ENCODE measurements around the gene PTPRC. TPM values are rescaled to one million over a fixed set of nuclear protein-coding genes. Genes with fewer than 3 reads are reported as not detected.
"Not testable (repeated sequence)": the region's sequence is repeated elsewhere in the genome, so short reads cannot be mapped to it uniquely, and the experiment has no call there.

PTPRC gene, protein sequence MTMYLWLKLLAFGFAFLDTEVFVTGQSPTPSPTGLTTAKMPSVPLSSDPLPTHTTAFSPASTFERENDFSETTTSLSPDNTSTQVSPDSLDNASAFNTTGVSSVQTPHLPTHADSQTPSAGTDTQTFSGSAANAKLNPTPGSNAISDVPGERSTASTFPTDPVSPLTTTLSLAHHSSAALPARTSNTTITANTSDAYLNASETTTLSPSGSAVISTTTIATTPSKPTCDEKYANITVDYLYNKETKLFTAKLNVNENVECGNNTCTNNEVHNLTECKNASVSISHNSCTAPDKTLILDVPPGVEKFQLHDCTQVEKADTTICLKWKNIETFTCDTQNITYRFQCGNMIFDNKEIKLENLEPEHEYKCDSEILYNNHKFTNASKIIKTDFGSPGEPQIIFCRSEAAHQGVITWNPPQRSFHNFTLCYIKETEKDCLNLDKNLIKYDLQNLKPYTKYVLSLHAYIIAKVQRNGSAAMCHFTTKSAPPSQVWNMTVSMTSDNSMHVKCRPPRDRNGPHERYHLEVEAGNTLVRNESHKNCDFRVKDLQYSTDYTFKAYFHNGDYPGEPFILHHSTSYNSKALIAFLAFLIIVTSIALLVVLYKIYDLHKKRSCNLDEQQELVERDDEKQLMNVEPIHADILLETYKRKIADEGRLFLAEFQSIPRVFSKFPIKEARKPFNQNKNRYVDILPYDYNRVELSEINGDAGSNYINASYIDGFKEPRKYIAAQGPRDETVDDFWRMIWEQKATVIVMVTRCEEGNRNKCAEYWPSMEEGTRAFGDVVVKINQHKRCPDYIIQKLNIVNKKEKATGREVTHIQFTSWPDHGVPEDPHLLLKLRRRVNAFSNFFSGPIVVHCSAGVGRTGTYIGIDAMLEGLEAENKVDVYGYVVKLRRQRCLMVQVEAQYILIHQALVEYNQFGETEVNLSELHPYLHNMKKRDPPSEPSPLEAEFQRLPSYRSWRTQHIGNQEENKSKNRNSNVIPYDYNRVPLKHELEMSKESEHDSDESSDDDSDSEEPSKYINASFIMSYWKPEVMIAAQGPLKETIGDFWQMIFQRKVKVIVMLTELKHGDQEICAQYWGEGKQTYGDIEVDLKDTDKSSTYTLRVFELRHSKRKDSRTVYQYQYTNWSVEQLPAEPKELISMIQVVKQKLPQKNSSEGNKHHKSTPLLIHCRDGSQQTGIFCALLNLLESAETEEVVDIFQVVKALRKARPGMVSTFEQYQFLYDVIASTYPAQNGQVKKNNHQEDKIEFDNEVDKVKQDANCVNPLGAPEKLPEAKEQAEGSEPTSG (N-terminal part only)
- 100 to 1,000 TPM; 906 to 970 TPM for total RNA-seq
- polyA plus RNA-seq: 1,000 to 10,000 TPM in 2 of 3 donors, 100 to 1,000 TPM in 1; 980 to 1,253 (median 1,023) TPM
- total RNA-seq: 818 to 1,804 (median 1,427) reads per million in 6 experiments

DNA sequence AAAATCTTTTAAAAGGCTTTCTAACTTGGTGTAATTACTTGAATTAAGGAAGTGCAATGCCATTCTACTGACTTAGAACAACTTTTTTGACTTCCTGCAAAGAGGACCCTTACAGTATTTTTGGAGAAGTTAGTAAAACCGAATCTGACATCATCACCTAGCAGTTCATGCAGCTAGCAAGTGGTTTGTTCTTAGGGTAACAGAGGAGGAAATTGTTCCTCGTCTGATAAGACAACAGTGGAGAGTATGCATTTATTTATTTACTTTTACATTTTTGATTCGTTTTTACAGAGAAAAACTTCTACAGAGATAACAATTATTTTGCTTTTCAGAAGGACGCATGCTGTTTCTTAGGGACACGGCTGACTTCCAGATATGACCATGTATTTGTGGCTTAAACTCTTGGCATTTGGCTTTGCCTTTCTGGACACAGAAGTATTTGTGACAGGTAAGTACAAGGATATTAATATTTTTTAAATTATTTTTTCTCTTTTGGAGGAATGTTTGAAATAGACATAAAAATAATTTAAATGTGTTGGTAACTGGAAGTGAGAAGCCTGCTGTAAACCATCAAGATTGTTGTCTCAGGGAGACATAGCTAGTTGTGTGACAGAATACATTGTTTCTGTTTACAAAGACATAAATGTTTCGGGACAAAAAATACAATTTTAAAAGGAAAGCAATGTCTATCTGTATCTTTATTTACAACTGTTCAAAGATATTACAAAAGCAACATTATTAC, at the start of gene PTPRC:
PTPRC (plus strand) TSS at position 147 of the 742 bp plus-strand sequence; CDS start at position 376, 229 bp downstream.
- peak; percentile 70 to 83 for ATAC-seq
- DNase-seq: peak in 5 of 10 donors; percentile 51 to 76 (median 61)
- Mint-ChIP-seq H3K27me3 (no peaks in the 10 kb centered on the region), H3K27ac (peak within 1 kb of the TSS; percentile 87 to 99 (median 92)), H3K9me3 (peaks cover 0 to 6% (median 0%) of the 10 kb centered on the region in 9 donors), H3K36me3 (peaks cover 32 to 37% (median 33%) of the 10 kb centered on the region in 3 donors), H3K4me3 (peak within 1 kb of the TSS; percentile 84 to 99 (median 90)), H3K4me1 (peaks cover 34 to 67% (median 50%) of the 10 kb centered on the region in 4 donors)
- POLR2A ChIA-PET: interaction anchor here (0.6 to 10.8 kb wide), 21 partner anchors 8 to 482 kb away, joined by 3 to 178 read pairs (median 4); partner anchors contain the start of gene NEK7

DNA sequence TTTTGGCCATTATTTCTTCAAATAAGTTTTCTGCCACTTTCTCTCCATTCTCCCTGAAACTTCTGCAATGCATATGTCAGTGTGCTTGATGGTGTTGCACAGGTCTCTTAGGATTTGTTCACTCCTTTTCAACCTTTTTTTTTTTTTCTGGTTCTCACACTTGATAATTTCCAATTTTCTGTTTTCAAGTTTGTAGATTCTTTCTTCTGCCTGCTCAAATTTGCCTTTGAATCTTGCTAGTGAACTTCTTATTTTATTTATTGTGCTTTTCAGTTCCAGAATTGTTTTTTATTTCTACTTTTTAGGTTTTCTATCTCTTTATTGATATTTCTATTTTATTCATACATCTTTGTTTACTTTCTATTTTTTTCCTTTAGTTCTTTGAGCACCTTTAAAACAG, 48.4 kb upstream of the PTPRC start:
- Mint-ChIP-seq H3K36me3 (peaks cover 0 to 20% (median 17%) of the 10 kb centered on the region in 3 donors), H3K27ac (no peak overlapping the region), H3K9me3 (peaks cover 8 to 36% (median 19%) of the 10 kb centered on the region in 9 donors), H3K4me3 (no peak overlapping the region), H3K27me3 (no peaks in the 10 kb centered on the region), H3K4me1 (peaks cover 6 to 17% (median 8%) of the 10 kb centered on the region in 4 donors)
- POLR2A ChIA-PET: no interaction called here
- ATAC-seq: no peak
- no peak for DNase-seq

DNA sequence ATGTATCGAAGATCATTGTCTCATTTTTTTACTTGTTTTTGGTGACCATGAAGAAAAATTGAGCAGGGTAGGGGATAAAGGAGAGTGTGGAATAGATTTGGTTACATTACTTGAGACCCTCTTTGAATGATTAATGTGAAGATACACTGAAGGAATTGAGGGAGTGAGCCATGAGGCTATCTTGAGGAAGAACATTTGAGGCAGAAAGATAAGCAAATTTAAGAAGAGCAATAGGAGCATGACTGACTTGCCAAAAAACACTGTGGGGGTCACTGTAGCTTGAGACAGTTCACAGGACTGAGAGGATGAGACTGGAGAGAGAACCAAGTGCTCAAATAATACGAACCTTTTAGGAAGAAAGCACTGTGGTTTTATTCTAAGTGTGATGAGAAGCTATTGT, 43.1 kb upstream of the PTPRC start:
- POLR2A ChIA-PET: interaction anchor here (1.1 kb wide), 1 partner anchor 20 kb away, joined by 8 read pairs; no protein-coding TSS in a partner anchor
- H3K27ac Mint-ChIP-seq: peak overlapping the region in 9 of 10 donors; percentile 2 to 95 (median 45)
- no peaks in the 10 kb centered on the region for H3K27me3 Mint-ChIP-seq

DNA sequence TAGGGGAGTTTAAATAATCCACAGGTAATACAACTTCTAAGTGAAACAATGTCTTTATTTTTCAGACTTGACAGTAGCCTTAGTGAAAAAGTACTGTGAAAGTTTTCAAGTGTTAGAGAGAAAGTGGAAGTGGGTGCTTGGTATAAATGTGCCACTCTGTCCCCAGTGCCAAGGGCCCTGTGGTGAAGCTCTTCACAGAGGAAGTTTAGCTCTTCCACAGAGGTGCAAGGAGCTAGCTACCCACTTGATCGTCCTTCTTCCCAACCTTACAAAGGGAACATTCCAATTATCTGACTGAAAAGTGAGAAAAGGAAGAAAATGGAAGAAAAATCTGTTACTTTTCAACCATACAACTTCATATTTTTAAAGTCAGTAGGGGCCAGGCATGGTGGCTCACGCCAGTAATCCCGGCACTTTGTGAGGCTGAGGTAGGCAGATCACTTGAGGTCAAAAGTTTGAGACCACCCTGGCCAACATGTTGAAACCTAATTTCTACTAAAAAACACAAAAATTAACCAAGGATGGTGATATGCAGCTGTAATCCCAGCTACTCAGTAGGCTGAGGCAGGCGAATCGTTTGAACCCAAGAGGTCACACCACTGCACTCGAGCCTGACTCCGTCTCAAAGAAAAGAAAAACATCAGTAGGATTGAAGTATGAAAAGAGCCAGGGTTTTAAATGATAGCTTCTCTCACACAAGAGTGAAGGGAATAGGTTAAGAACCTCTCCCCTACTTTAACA, 41.0 kb upstream of the PTPRC start:
- Mint-ChIP-seq H3K27me3 (no peaks in the 10 kb centered on the region), H3K36me3 (peaks cover 0 to 13% (median 12%) of the 10 kb centered on the region in 3 donors), H3K4me3 (peak overlapping the region; percentile 50 to 88 (median 79)), H3K9me3 (peaks cover 0 to 21% (median 3%) of the 10 kb centered on the region in 9 donors), H3K4me1 (peaks cover 37 to 87% (median 78%) of the 10 kb centered on the region in 4 donors), H3K27ac (peak overlapping the region; percentile 46 to 99 (median 94))
- peak; percentile 73 to 74 for ATAC-seq
- DNase-seq: no peak
- POLR2A ChIA-PET: interaction anchor here (1.1 to 3.0 kb wide), 5 partner anchors 12 to 41 kb away, joined by 4 to 20 read pairs (median 6); no protein-coding TSS in a partner anchor

More for the DNA sequence above, 43.1 kb upstream of the PTPRC start:
- peaks cover 27 to 66% (median 57%) of the 10 kb centered on the region in 4 donors for H3K4me1 Mint-ChIP-seq
- peaks cover under 1 to 16% (median 4%) of the 10 kb centered on the region in 9 donors for H3K9me3 Mint-ChIP-seq
- DNase-seq (no peak), ATAC-seq (no peak)
- peaks cover 0 to 8% (median 4%) of the 10 kb centered on the region in 3 donors for H3K36me3 Mint-ChIP-seq
- peak overlapping the region in 3 of 10 donors; percentile 8 to 34 (median 22) for H3K4me3 Mint-ChIP-seq

DNA sequence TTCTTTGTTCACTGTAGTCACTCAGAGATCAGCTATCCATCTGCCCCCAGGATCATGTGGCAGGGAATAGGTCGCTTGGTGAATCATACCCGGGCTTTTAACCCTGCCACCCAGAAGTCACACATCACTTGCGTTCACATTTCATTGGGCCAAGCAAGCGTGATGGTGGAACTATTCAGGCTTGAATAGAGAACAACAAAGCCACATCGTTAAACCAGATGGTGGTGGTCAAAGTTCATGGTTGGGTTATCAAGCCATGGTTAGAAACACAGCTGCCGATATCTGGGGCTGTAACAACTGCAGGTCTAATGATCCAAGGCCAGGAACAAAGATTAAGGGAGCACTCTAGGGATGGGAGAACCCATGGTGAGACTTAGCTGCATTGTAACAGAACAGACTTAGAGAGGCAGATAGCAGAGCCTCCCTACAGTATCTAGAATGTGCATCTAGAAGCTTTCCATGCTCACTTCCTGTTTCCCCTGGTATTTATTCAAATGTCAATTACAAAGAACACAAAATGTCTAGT, 40.0 kb upstream of the PTPRC start:
- H3K36me3 Mint-ChIP-seq: peaks cover 0 to 13% (median 12%) of the 10 kb centered on the region in 3 donors
- H3K4me1 Mint-ChIP-seq: peaks cover 39 to 89% (median 81%) of the 10 kb centered on the region in 4 donors
- POLR2A ChIA-PET: interaction anchor here (0.8 to 3.0 kb wide), 8 partner anchors 11 to 60 kb away, joined by 3 to 20 read pairs (median 5); no protein-coding TSS in a partner anchor
- peak overlapping the region in 9 of 10 donors; percentile 34 to 88 (median 58) for H3K4me3 Mint-ChIP-seq
- no peak for DNase-seq
- ATAC-seq: peak; percentile 58 to 61
- H3K27ac Mint-ChIP-seq: peak overlapping the region in 9 of 10 donors; percentile 63 to 99 (median 94)
- no peaks in the 10 kb centered on the region for H3K27me3 Mint-ChIP-seq
- H3K9me3 Mint-ChIP-seq: peaks cover 0 to 23% (median 3%) of the 10 kb centered on the region in 9 donors

DNA sequence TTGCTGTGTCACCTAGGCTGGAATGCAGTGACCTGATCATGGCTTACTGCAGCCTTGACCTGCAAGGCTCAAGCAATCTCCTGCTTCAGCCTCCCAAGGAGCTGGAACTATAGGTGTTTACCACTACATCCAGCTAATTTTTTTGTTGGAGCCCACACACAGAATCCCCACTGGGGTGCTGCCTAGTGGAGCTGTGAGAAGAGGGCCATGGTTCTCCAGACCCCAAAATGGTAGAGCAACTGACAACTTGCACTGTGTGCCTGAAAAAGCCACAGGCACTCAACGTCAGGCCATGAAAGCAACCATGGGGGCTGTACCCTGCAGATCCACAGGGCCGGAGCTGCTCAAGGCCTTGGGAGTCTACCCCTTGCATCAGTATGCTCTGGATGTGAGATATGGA, 39.1 kb upstream of the PTPRC start:
- Mint-ChIP-seq H3K4me1 (peaks cover 42 to 92% (median 88%) of the 10 kb centered on the region in 4 donors), H3K36me3 (peaks cover 0 to 13% (median 12%) of the 10 kb centered on the region in 3 donors), H3K9me3 (peaks cover 0 to 18% (median 3%) of the 10 kb centered on the region in 9 donors), H3K27ac (peak overlapping the region in 7 of 10 donors; percentile 70 to 99 (median 95)), H3K27me3 (no peaks in the 10 kb centered on the region), H3K4me3 (peak overlapping the region in 5 of 10 donors; percentile 24 to 88 (median 56))
- DNase-seq (no peak), ATAC-seq (no peak)
- POLR2A ChIA-PET: interaction anchor here (2.6 to 3.0 kb wide), 2 partner anchors 10 to 21 kb away, joined by 16 to 20 read pairs; no protein-coding TSS in a partner anchor

DNA sequence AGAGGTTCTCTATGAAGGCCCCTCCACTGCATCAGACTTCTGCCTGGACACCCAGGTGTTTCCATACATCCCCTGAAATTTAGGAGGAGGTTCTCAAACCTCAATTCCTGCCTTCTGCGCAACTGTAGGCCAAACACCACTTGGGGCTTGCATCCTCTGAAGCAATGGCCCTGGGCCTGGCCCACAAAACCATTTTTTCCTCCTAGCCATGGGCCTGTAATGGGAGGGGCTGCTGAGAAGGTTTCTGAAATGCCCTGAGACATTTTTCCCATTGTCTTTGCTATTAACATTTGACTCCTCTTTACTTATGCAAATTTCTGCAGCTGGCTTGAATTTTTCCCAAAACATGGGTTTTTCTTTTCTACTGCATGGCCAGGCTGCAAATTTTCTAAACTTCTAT, 37.9 kb upstream of the PTPRC start:
- H3K27me3 Mint-ChIP-seq: no peaks in the 10 kb centered on the region
- peak overlapping the region in 6 of 10 donors; percentile 18 to 95 (median 39) for H3K27ac Mint-ChIP-seq
- peaks cover 0 to 13% (median 8%) of the 10 kb centered on the region in 3 donors for H3K36me3 Mint-ChIP-seq
- peaks cover 0 to 18% (median 3%) of the 10 kb centered on the region in 9 donors for H3K9me3 Mint-ChIP-seq
- DNase-seq (no peak), ATAC-seq (no peak)
- POLR2A ChIA-PET: interaction anchor here (1.5 to 3.0 kb wide), 2 partner anchors 10 to 20 kb away, joined by 3 to 11 read pairs; no protein-coding TSS in a partner anchor
- H3K4me3 Mint-ChIP-seq: peak overlapping the region in 4 of 10 donors; percentile 4 to 29 (median 12)
- H3K4me1 Mint-ChIP-seq: peaks cover 35 to 90% (median 85%) of the 10 kb centered on the region in 4 donors

DNA sequence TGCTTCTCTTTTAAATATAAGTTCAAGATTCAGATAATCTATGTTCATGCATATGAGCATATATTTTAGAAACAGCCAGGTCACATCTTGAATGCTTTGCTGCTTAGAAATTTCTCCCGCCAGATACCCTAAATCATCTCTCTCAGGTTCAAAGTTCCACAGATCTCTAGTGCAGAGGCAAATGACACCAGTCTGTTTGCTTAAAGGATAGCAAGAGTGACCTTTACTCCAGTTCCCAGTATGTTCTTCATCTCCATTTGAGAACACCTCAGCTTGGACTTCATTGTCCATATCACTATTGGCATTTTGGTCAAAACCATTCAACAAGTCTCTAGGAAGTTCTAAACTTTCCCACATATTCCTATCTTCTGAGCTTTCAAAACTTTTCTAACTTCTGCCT, 37.5 kb upstream of the PTPRC start:
- Mint-ChIP-seq H3K27ac (peak overlapping the region in 8 of 10 donors; percentile 15 to 96 (median 28)), H3K9me3 (peaks cover 0 to 18% (median 3%) of the 10 kb centered on the region in 9 donors), H3K4me3 (peak overlapping the region in 4 of 10 donors; percentile 17 to 56 (median 34)), H3K36me3 (peaks cover 0 to 13% (median 8%) of the 10 kb centered on the region in 3 donors), H3K4me1 (peaks cover 33 to 90% (median 85%) of the 10 kb centered on the region in 4 donors)
- ATAC-seq, DNase-seq, H3K27me3 Mint-ChIP-seq: not testable (repeated sequence)
- POLR2A ChIA-PET: interaction anchor here (1.5 to 3.0 kb wide), 2 partner anchors 9 to 19 kb away, joined by 3 to 11 read pairs; no protein-coding TSS in a partner anchor

DNA sequence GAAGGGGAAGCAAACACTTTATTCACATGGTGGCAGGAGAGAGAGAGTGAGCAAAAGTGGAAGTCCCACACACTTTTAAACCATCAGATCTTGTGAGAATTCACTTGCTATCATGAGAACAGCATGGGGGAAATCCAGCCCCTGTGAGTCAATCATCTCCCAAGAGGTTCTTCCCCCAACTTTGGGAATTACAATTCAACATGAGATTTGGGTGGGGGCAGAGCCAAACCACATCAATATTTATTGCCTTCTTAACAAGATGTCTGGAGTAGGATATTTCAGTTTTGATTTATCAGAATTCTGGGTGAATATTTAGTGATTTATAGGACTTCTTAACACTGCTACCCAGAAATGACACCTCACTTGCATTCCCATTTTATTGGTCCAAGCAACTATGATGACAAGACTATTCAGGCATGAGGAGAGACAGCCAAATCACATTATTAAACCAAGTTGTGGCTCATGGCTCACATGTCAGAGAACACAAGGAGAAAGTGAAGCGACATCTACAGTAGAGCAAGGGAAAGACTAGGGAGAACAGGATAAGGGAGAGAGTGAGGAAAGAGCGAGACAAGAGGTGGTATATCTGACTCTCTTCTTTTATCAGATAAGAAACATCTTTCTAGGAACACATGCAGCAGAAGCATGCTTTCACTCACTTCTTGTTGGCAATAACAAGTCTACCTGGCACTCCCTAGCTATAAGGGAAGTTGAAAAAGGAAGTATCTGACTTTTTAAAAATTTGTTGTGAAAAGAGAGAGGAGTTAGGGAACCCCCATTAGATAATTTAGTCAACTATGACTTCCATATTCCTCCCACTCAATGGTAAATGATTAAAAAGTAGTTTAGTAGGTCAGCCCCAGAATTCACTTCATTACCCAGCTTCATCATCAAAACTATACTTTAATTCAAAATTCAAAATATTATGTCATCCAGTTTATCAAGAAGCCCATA, 36.6 kb upstream of the PTPRC start:
- H3K4me1 Mint-ChIP-seq: peaks cover 32 to 89% (median 84%) of the 10 kb centered on the region in 4 donors
- POLR2A ChIA-PET: interaction anchor here (0.6 to 3.0 kb wide), 6 partner anchors 8 to 104 kb away, joined by 3 to 11 read pairs (median 4); no protein-coding TSS in a partner anchor
- DNase-seq (no peak), ATAC-seq (no peak)
- H3K4me3 Mint-ChIP-seq: peak overlapping the region in 9 of 10 donors; percentile 20 to 72 (median 46)
- H3K27me3 Mint-ChIP-seq: no peaks in the 10 kb centered on the region
- H3K9me3 Mint-ChIP-seq: peaks cover 0 to 18% (median 3%) of the 10 kb centered on the region in 9 donors
- H3K36me3 Mint-ChIP-seq: peaks cover 0 to 13% (median 8%) of the 10 kb centered on the region in 3 donors
- peak overlapping the region; percentile 25 to 96 (median 80) for H3K27ac Mint-ChIP-seq

Measured in naive thymus-derived CD8-positive, alpha-beta T cell (primary cell).